ENCODE data around the gene KLHL41.
"Not testable (repeated sequence)": the region's sequence is repeated elsewhere in the genome, so short reads cannot be mapped to it uniquely, and the experiment has no call there.

Gene KLHL41

GRCh38 chr2:169516488-169516995 lies 7.0 kb downstream of the KLHL41 start:
- not testable (repeated sequence) for H2BK15ac ChIP-seq (ENCODE audit: low read length); H3K4me1 ChIP-seq (ENCODE audit: control insufficient read depth in 2 of 2, insufficient read depth in 1 of 2, low read depth in 1 of 2, low read length in 2 of 2); H4K91ac ChIP-seq (ENCODE audit: low read depth, low read length, poor library complexity); H3K9ac ChIP-seq (ENCODE audit: low read depth, low read length, poor library complexity); H2AFZ ChIP-seq (ENCODE audit: low read length); H3K9me3 ChIP-seq (replicated peaks in 1 of 2; ENCODE audit: control insufficient read depth in 2 of 2, insufficient read depth in 1 of 2, low read depth in 1 of 2, low read length in 2 of 2); H3K27ac ChIP-seq (replicated peaks; ENCODE audit: low read length); H3K18ac ChIP-seq (ENCODE audit: low read length); H2BK12ac ChIP-seq (ENCODE audit: low read length); H3K36me3 ChIP-seq (replicated peaks in 1 of 2; ENCODE audit: control insufficient read depth in 2 of 2, insufficient read depth in 2 of 2, low read length in 2 of 2); H3K79me1 ChIP-seq (ENCODE audit: low read depth, low read length); H3K4ac ChIP-seq (ENCODE audit: low read length); DNase-seq (ENCODE audit: low spot score); H2BK5ac ChIP-seq (ENCODE audit: low read length); H2AK5ac ChIP-seq (ENCODE audit: low read depth, low read length); H3K27me3 ChIP-seq (ENCODE audit: control insufficient read depth in 3 of 3, insufficient read depth in 3 of 3, low read depth in 1 of 3, low read length in 3 of 3); H3K23ac ChIP-seq (ENCODE audit: low read depth, low read length, poor library complexity); H3K4me2 ChIP-seq (ENCODE audit: insufficient read depth, low read length, poor library complexity, severe bottlenecking); H3K14ac ChIP-seq (ENCODE audit: low read length); H2BK120ac ChIP-seq (ENCODE audit: low read depth, low read length); H3K4me3 ChIP-seq (ENCODE audit: low read length in 2 of 2); H4K8ac ChIP-seq (ENCODE audit: low read depth, low read length)
- no CpG with 5 or more reads among the region's 10 CpGs for WGBS, 2 donors (ENCODE audit: extremely low coverage in 2 of 2, insufficient read length in 2 of 2, insufficient replicate concordance in 1 of 2)

GRCh38 chr2:169520896-169521295 lies 11.4 kb downstream of the KLHL41 start:
- Histone ChIP-seq H2BK15ac (ENCODE audit: low read length) (no peak overlapping the region), H2BK120ac (ENCODE audit: low read depth, low read length) (no peak overlapping the region), H4K8ac (ENCODE audit: low read depth, low read length) (no peak overlapping the region), H3K14ac (ENCODE audit: low read length) (no peak overlapping the region), H3K9me3 (replicated peaks in 1 of 2; ENCODE audit: control insufficient read depth in 2 of 2, insufficient read depth in 1 of 2, low read depth in 1 of 2, low read length in 2 of 2) (no peaks in the 10 kb centered on the region), H2BK12ac (ENCODE audit: low read length) (no peak overlapping the region), H3K4me1 (ENCODE audit: control insufficient read depth in 2 of 2, insufficient read depth in 1 of 2, low read depth in 1 of 2, low read length in 2 of 2) (peaks cover 2 to 5% of the 10 kb centered on the region in 2 donors), H3K18ac (ENCODE audit: low read length) (no peak overlapping the region), H3K9ac (ENCODE audit: low read depth, low read length, poor library complexity) (no peak overlapping the region), H2AK5ac (ENCODE audit: low read depth, low read length) (no peak overlapping the region), H3K4me3 (ENCODE audit: low read length in 2 of 2) (no peak overlapping the region), H3K4me2 (ENCODE audit: insufficient read depth, low read length, poor library complexity, severe bottlenecking) (no peak overlapping the region), H3K79me1 (ENCODE audit: low read depth, low read length) (no peaks in the 10 kb centered on the region), H3K4ac (ENCODE audit: low read length) (no peak overlapping the region), H2BK5ac (ENCODE audit: low read length) (no peak overlapping the region), H4K91ac (ENCODE audit: low read depth, low read length, poor library complexity) (no peak overlapping the region), H3K23ac (ENCODE audit: low read depth, low read length, poor library complexity) (no peak overlapping the region), H3K36me3 (replicated peaks in 1 of 2; ENCODE audit: control insufficient read depth in 2 of 2, insufficient read depth in 2 of 2, low read length in 2 of 2) (no peaks in the 10 kb centered on the region), H3K27me3 (ENCODE audit: control insufficient read depth in 3 of 3, insufficient read depth in 3 of 3, low read depth in 1 of 3, low read length in 3 of 3) (no peaks in the 10 kb centered on the region), H2AFZ (ENCODE audit: low read length) (no peak overlapping the region), H3K27ac (replicated peaks; ENCODE audit: low read length) (no peak overlapping the region)
- DNase-seq (ENCODE audit: low spot score): no peak

- Histone ChIP-seq H4K8ac (ENCODE audit: low read depth, low read length) (no peak overlapping the region), H3K18ac (ENCODE audit: low read length) (no peak overlapping the region), H3K27ac (replicated peaks; ENCODE audit: low read length) (no peak overlapping the region), H2BK120ac (ENCODE audit: low read depth, low read length) (no peak overlapping the region), H3K27me3 (ENCODE audit: control insufficient read depth in 3 of 3, insufficient read depth in 3 of 3, low read depth in 1 of 3, low read length in 3 of 3) (no peaks in the 10 kb centered on the region), H3K36me3 (replicated peaks in 1 of 2; ENCODE audit: control insufficient read depth in 2 of 2, insufficient read depth in 2 of 2, low read length in 2 of 2) (peaks cover 0 to 4% of the 10 kb centered on the region in 2 donors), H2BK15ac (ENCODE audit: low read length) (no peak overlapping the region), H3K9me3 (replicated peaks in 1 of 2; ENCODE audit: control insufficient read depth in 2 of 2, insufficient read depth in 1 of 2, low read depth in 1 of 2, low read length in 2 of 2) (no peaks in the 10 kb centered on the region), H2AK5ac (ENCODE audit: low read depth, low read length) (no peak overlapping the region), H3K23ac (ENCODE audit: low read depth, low read length, poor library complexity) (no peak overlapping the region), H2BK12ac (ENCODE audit: low read length) (no peak overlapping the region), H3K4me1 (ENCODE audit: control insufficient read depth in 2 of 2, insufficient read depth in 1 of 2, low read depth in 1 of 2, low read length in 2 of 2) (peaks cover 2 to 5% of the 10 kb centered on the region in 2 donors), H3K9ac (ENCODE audit: low read depth, low read length, poor library complexity) (no peak overlapping the region), H3K4me3 (ENCODE audit: low read length in 2 of 2) (no peak overlapping the region), H2AFZ (ENCODE audit: low read length) (no peak overlapping the region), H3K4me2 (ENCODE audit: insufficient read depth, low read length, poor library complexity, severe bottlenecking) (no peak overlapping the region), H3K79me1 (ENCODE audit: low read depth, low read length) (no peaks in the 10 kb centered on the region), H2BK5ac (ENCODE audit: low read length) (no peak overlapping the region), H3K4ac (ENCODE audit: low read length) (no peak overlapping the region), H4K91ac (ENCODE audit: low read depth, low read length, poor library complexity) (no peak overlapping the region), H3K14ac (ENCODE audit: low read length) (no peak overlapping the region)
- DNase-seq (ENCODE audit: low spot score): no peak
- WGBS, 2 donors (ENCODE audit: extremely low coverage in 2 of 2, insufficient read length in 2 of 2, insufficient replicate concordance in 1 of 2): no CpG with 5 or more reads among the region's 5 CpGs
These were observed 14.2 kb downstream of the KLHL41 start for GRCh38 chr2:169523681-169524080.

GRCh38 chr2:169525434-169525833 lies 15.9 kb downstream of the KLHL41 start:
- H3K36me3 ChIP-seq (replicated peaks in 1 of 2; ENCODE audit: control insufficient read depth in 2 of 2, insufficient read depth in 2 of 2, low read length in 2 of 2): peaks cover 4 to 12% of the 10 kb centered on the region in 2 donors

More at GRCh38 chr2:169525434-169525833, 15.9 kb downstream of the KLHL41 start:
- Histone ChIP-seq H3K4ac (ENCODE audit: low read length) (no peak overlapping the region), H4K91ac (ENCODE audit: low read depth, low read length, poor library complexity) (no peak overlapping the region), H3K79me1 (ENCODE audit: low read depth, low read length) (no peaks in the 10 kb centered on the region), H2BK12ac (ENCODE audit: low read length) (no peak overlapping the region), H2BK5ac (ENCODE audit: low read length) (no peak overlapping the region), H3K4me2 (ENCODE audit: insufficient read depth, low read length, poor library complexity, severe bottlenecking) (no peak overlapping the region), H3K27ac (replicated peaks; ENCODE audit: low read length) (no peak overlapping the region), H2BK120ac (ENCODE audit: low read depth, low read length) (no peak overlapping the region), H4K8ac (ENCODE audit: low read depth, low read length) (no peak overlapping the region), H3K18ac (ENCODE audit: low read length) (no peak overlapping the region), H3K27me3 (ENCODE audit: control insufficient read depth in 3 of 3, insufficient read depth in 3 of 3, low read depth in 1 of 3, low read length in 3 of 3) (no peaks in the 10 kb centered on the region), H3K4me1 (ENCODE audit: control insufficient read depth in 2 of 2, insufficient read depth in 1 of 2, low read depth in 1 of 2, low read length in 2 of 2) (peaks cover 2 to 5% of the 10 kb centered on the region in 2 donors), H3K14ac (ENCODE audit: low read length) (no peak overlapping the region), H3K4me3 (ENCODE audit: low read length in 2 of 2) (no peak overlapping the region), H3K23ac (ENCODE audit: low read depth, low read length, poor library complexity) (no peak overlapping the region), H3K9ac (ENCODE audit: low read depth, low read length, poor library complexity) (no peak overlapping the region), H2BK15ac (ENCODE audit: low read length) (no peak overlapping the region), H2AK5ac (ENCODE audit: low read depth, low read length) (no peak overlapping the region), H2AFZ (ENCODE audit: low read length) (no peak overlapping the region), H3K9me3 (replicated peaks in 1 of 2; ENCODE audit: control insufficient read depth in 2 of 2, insufficient read depth in 1 of 2, low read depth in 1 of 2, low read length in 2 of 2) (no peaks in the 10 kb centered on the region)
- no CpG with 5 or more reads among the region's 2 CpGs for WGBS, 2 donors (ENCODE audit: extremely low coverage in 2 of 2, insufficient read length in 2 of 2, insufficient replicate concordance in 1 of 2)
- DNase-seq (ENCODE audit: low spot score): no peak
